Sigmoid colon (tissue), 4 donors: ENCODE measurements around the gene SERINC1.

Source experiments
- POLR2A ChIP-seq, 2 donors: fragments of 450-650 bp; IDR thresholded peaks; one replicate each; pipeline ENCODE4 v1.6.1; 2016; ENCODE audit warnings: antibody characterized with exemption in 2 of 2, mild to moderate bottlenecking in 2 of 2, moderate library complexity in 2 of 2
- POLR2AphosphoS5 ChIP-seq, 4 donors: sonication (generic); formaldehyde crosslinking; IDR thresholded peaks; one replicate each; pipeline ENCODE4 v1.6.1; 2017; ENCODE audit warnings: antibody characterized with exemption in 4 of 4
- TF ChIP-seq, protein P1 (sequence below), 4 experiments: fragments of 450-650 bp in 3 of 4; fragments of 200-600 bp in 1 of 4; IDR thresholded peaks; one replicate each; pipeline ENCODE4 v1.5.1; 2016 to 2019; ENCODE audit warnings: antibody characterized with exemption in 4 of 4, mild to moderate bottlenecking in 3 of 4, moderate library complexity in 2 of 4

DNA sequence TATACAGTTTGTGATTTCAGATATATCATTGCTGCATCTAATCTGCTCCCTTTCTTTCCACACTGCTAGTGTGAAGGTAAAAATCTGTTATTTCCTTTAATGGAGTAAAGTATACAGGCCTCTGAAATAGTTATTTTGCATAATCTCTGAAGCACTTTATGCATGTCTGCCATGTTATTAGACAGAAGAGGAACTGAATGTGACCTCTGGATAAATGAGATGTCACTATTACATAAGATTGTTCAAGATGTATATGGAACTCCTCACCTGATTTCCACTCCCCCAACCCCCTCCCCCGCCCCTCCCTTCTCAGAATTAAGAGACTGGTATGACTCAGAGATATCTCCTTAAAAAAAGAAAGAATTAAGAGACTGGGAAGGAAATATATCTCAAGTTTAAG is 26.3 kb downstream of the SERINC1 start:
- TF ChIP-seq, protein P1, sequence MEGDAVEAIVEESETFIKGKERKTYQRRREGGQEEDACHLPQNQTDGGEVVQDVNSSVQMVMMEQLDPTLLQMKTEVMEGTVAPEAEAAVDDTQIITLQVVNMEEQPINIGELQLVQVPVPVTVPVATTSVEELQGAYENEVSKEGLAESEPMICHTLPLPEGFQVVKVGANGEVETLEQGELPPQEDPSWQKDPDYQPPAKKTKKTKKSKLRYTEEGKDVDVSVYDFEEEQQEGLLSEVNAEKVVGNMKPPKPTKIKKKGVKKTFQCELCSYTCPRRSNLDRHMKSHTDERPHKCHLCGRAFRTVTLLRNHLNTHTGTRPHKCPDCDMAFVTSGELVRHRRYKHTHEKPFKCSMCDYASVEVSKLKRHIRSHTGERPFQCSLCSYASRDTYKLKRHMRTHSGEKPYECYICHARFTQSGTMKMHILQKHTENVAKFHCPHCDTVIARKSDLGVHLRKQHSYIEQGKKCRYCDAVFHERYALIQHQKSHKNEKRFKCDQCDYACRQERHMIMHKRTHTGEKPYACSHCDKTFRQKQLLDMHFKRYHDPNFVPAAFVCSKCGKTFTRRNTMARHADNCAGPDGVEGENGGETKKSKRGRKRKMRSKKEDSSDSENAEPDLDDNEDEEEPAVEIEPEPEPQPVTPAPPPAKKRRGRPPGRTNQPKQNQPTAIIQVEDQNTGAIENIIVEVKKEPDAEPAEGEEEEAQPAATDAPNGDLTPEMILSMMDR (IDR thresholded peaks at IDR 0.05) = no peak
- TF ChIP-seq POLR2A (IDR thresholded peaks at IDR 0.05) = no peak
- no peak for TF ChIP-seq POLR2AphosphoS5 (IDR thresholded peaks at IDR 0.05)
